PFSK-1 (cell line): ENCODE results near the gene PRDM16.

Experiments
- FOXP2 ChIP-seq: optimal IDR thresholded peaks from 2 replicates; pipeline ENCODE3; 2011; ENCODE audit warnings: borderline replicate concordance, control low read depth, inconsistent platforms; ENCODE audit not compliant: insufficient read depth; ENCODE audit errors: extremely low read length, extremely low read depth
- POLR2AphosphoS5 ChIP-seq: IDR thresholded peaks from 2 replicates; pipeline ENCODE4 v1.6.1; 2012; ENCODE audit warnings: low read depth, mild to moderate bottlenecking, control low read depth, low read length, moderate library complexity
- REST ChIP-seq, 2 experiments: IDR thresholded peaks; 2 replicates each; pipeline versions ENCODE4 v1.6.1 to v1.8.0; 2011 to 2012; ENCODE audit warnings: low read depth in 2 of 2, low read length in 2 of 2, control low read depth in 1 of 2, inconsistent platforms in 1 of 2, mild to moderate bottlenecking in 1 of 2, moderate library complexity in 1 of 2; ENCODE audit not compliant: insufficient read depth in 1 of 2
- SIN3A ChIP-seq: IDR thresholded peaks from 2 replicates; pipeline ENCODE4 v1.6.1; 2012; ENCODE audit warnings: mild to moderate bottlenecking, low read length, moderate library complexity, borderline replicate concordance; ENCODE audit not compliant: insufficient read depth
- TAF1 ChIP-seq: IDR thresholded peaks from 2 replicates; pipeline ENCODE4 v1.6.1; 2012; ENCODE audit warnings: low read length, control low read depth, borderline replicate concordance; ENCODE audit not compliant: insufficient read depth

GRCh38 chr1:3292868-3293562 lies 224.0 kb downstream of the PRDM16 start:
- no peak for TF ChIP-seq POLR2AphosphoS5
- no peak for TF ChIP-seq REST (IDR thresholded peaks at IDR 0.05; ENCODE audit: insufficient read depth in 1 of 2, low read depth in 2 of 2, low read length in 2 of 2)
- TF ChIP-seq TAF1: no peak
- no peak for TF ChIP-seq SIN3A
- TF ChIP-seq FOXP2: no peak
